ENCODE measurements around the gene DCAF15. TPM values are rescaled to one million over a fixed set of nuclear protein-coding genes. Genes with fewer than 3 reads are reported as not detected.

Gene DCAF15
- total RNA-seq, 1 experiment from 2014 or later = 43.0 TPM

DNA sequence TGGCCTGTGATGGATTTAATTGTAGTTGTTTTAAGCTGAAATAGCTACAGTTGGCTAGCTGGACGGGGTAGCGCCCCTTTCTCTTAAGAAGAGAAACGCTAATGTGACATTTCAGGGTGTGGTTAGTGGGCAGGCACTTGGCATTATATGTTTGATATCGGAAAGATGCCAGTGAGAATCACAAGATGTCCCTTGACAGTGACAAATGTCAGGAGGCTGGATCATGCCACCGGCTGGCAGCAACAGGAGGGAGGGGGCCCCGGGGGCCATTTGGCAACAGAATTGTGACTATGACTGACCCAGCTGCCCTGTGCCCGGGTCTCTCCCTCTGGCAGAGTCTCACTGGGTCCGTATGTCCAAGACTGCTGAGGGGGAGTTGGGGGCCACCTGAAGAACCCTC lies 4.7 kb downstream of the DCAF15 start:
- H3K4me3 Mint-ChIP-seq (ENCODE audit: unreplicated experiment) = no peak overlapping the region
- H3K9me3 ChIP-seq = no peaks in the 10 kb centered on the region
- peaks cover 42% of the 10 kb centered on the region for H3K36me3 Mint-ChIP-seq (ENCODE audit: insufficient read depth, unreplicated experiment)
- no peak for DNase-seq
- ChIA-PET CTCF (interaction anchor here (0.6 kb wide), 1 partner anchor 115 kb away, joined by 4 read pairs; no protein-coding TSS in a partner anchor), POLR2A (no interaction called here)
- H3K4me1 Mint-ChIP-seq (ENCODE audit: low read depth, unreplicated experiment) = no peaks in the 10 kb centered on the region
- intact Hi-C loops (cut with micrococcal nuclease; ENCODE audit: unreplicated experiment) = no loop called here
- H3K27me3 ChIP-seq (replicated peaks; ENCODE audit: control insufficient read depth, insufficient read depth, low read length) = no peaks in the 10 kb centered on the region
- no peak overlapping the region for H3K4me3 ChIP-seq (ENCODE audit: low read depth, low read length)
- no TSS peak for BruUV-seq (replicated peaks)
- H3K27ac Mint-ChIP-seq (ENCODE audit: unreplicated experiment) = no peak overlapping the region
- H3K27me3 Mint-ChIP-seq (ENCODE audit: insufficient read depth, unreplicated experiment) = no peaks in the 10 kb centered on the region
- peaks cover 5% of the 10 kb centered on the region for H3K36me3 ChIP-seq (ENCODE audit: control insufficient read depth, insufficient read depth, low read length)
- no peaks in the 10 kb centered on the region for H3K9me3 Mint-ChIP-seq (ENCODE audit: unreplicated experiment)
- TF ChIP-seq CTCF (IDR thresholded peaks at IDR 0.05; ENCODE audit: insufficient read depth in 1 of 2, low read depth in 1 of 2, low read length in 1 of 2, severe bottlenecking in 1 of 2, unreplicated experiment in 1 of 2) = no peak
- H3K4me1 ChIP-seq = 0 out of 2 replicates have a peak, but pooled peaks cover 6% of the 10 kb centered on the region

GRCh38 chr19:13958043-13958442 lies 5.7 kb downstream of the DCAF15 start:
- no peak overlapping the region for H3K4me3 Mint-ChIP-seq (ENCODE audit: unreplicated experiment)
- H3K27me3 Mint-ChIP-seq (ENCODE audit: insufficient read depth, unreplicated experiment) = no peaks in the 10 kb centered on the region
- no peaks in the 10 kb centered on the region for H3K9me3 Mint-ChIP-seq (ENCODE audit: unreplicated experiment)
- no peak overlapping the region for H3K27ac Mint-ChIP-seq (ENCODE audit: unreplicated experiment)
- ChIA-PET CTCF (no interaction called here), POLR2A (no interaction called here)
- 0 out of 2 replicates have a peak, but pooled peaks cover 4% of the 10 kb centered on the region for H3K4me1 ChIP-seq
- no peak overlapping the region for H3K4me3 ChIP-seq (ENCODE audit: low read depth, low read length)
- no peaks in the 10 kb centered on the region for H3K4me1 Mint-ChIP-seq (ENCODE audit: low read depth, unreplicated experiment)
- no peaks in the 10 kb centered on the region for H3K27me3 ChIP-seq (replicated peaks; ENCODE audit: control insufficient read depth, insufficient read depth, low read length)
- peaks cover 42% of the 10 kb centered on the region for H3K36me3 Mint-ChIP-seq (ENCODE audit: insufficient read depth, unreplicated experiment)
- BruUV-seq (replicated peaks) = no TSS peak
- H3K9me3 ChIP-seq = no peaks in the 10 kb centered on the region
- intact Hi-C loops (cut with micrococcal nuclease; ENCODE audit: unreplicated experiment) = no loop called here
- no peak for DNase-seq
- TF ChIP-seq CTCF (IDR thresholded peaks at IDR 0.05; ENCODE audit: insufficient read depth in 1 of 2, low read depth in 1 of 2, low read length in 1 of 2, severe bottlenecking in 1 of 2, unreplicated experiment in 1 of 2) = no peak
- H3K36me3 ChIP-seq (ENCODE audit: control insufficient read depth, insufficient read depth, low read length) = peaks cover 5% of the 10 kb centered on the region

DNA sequence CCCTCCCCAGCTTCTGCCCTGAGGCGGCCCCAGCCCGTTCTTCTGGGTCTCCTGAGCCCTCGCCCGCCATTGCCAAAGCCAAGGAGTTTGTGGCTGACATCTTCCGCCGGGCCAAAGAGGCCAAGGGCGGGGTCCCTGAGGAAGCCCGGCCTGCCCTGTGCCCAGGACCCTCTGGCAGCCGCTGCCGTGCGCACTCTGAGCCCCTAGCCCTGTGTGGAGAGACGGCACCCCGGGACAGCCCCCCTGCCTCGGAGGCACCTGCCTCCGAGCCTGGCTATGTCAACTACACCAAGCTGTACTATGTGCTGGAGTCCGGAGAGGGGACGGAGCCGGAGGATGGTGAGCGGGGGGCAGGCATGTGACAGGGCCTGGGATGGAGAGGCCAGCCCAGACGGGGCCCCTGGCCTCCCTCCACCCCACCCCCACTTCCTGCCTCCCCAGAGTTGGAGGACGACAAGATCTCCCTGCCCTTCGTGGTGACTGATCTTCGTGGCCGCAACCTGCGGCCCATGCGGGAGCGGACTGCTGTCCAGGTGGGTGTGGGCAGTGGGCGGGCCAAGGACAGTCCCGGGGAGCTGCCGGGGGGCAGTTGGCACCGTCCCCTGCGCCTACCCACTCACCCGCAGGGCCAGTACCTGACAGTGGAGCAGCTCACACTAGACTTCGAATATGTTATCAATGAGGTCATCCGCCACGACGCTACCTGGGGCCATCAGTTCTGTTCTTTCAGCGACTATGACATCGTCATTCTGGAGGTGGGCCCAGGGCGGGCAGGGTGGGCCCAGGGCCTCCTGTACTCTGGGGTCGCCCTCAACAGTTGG lies 7.0 kb downstream of the DCAF15 start:
- H3K36me3 ChIP-seq (ENCODE audit: control insufficient read depth, insufficient read depth, low read length) = peaks cover 5% of the 10 kb centered on the region
- peaks cover 47% of the 10 kb centered on the region for H3K36me3 Mint-ChIP-seq (ENCODE audit: insufficient read depth, unreplicated experiment)
- no TSS peak for BruUV-seq (replicated peaks)

More for the DNA sequence above, 7.0 kb downstream of the DCAF15 start:
- H3K27me3 ChIP-seq (replicated peaks; ENCODE audit: control insufficient read depth, insufficient read depth, low read length) = no peaks in the 10 kb centered on the region
- no peaks in the 10 kb centered on the region for H3K9me3 ChIP-seq
- Mint-ChIP-seq H3K27ac (ENCODE audit: unreplicated experiment) (no peak overlapping the region), H3K27me3 (ENCODE audit: insufficient read depth, unreplicated experiment) (no peaks in the 10 kb centered on the region), H3K4me3 (ENCODE audit: unreplicated experiment) (no peak overlapping the region), H3K4me1 (ENCODE audit: low read depth, unreplicated experiment) (no peaks in the 10 kb centered on the region), H3K9me3 (ENCODE audit: unreplicated experiment) (no peaks in the 10 kb centered on the region)
- intact Hi-C loops (cut with micrococcal nuclease; ENCODE audit: unreplicated experiment) = no loop called here
- DNase-seq = no peak
- H3K4me3 ChIP-seq (ENCODE audit: low read depth, low read length) = no peak overlapping the region
- CTCF ChIA-PET = interaction anchor here (0.6 to 0.7 kb wide), 4 partner anchors 27 to 387 kb away, joined by 3 to 4 read pairs (median 3); no protein-coding TSS in a partner anchor
- POLR2A ChIA-PET = no interaction called here
- no peaks in the 10 kb centered on the region for H3K4me1 ChIP-seq
- TF ChIP-seq CTCF (IDR thresholded peaks at IDR 0.05; ENCODE audit: insufficient read depth in 1 of 2, low read depth in 1 of 2, low read length in 1 of 2, severe bottlenecking in 1 of 2, unreplicated experiment in 1 of 2) = no peak

All from Caco-2 (cell line).